Panc1 (cell line): ENCODE measurements around the gene PCDH15. TPM values are rescaled to one million over a fixed set of nuclear protein-coding genes. Genes with fewer than 3 reads are reported as not detected.

ENCODE experiments used
- ATAC-seq: fragments of 200-7000 bp; cut with Tn5 transposase; 2 replicates; pipeline ENCODE4 v1.9.1; 2020; ENCODE audit warnings: mild to moderate bottlenecking, moderate library complexity
- BruUV-seq: library from RNA; stranded (reverse); fragments of 400-500 nt; replicated peaks from 2 replicates; lab custom pipeline; 2021; lab: Mats Ljungman, UMichigan
- CTCF ChIA-PET: fragments of 300-600 bp; sonication (Branson Sonifier 250); formaldehyde crosslinking; loops from one replicate; lab custom pipeline; 2022; ENCODE audit warnings: antibody characterized with exemption; lab: Charles Lee
- POLR2A ChIA-PET: fragments of 300-600 bp; sonication (Branson Sonifier 250); formaldehyde crosslinking; loops from one replicate; lab custom pipeline; 2022; ENCODE audit warnings: antibody characterized with exemption; lab: Charles Lee
- DNase-seq: peaks from one replicate; pipeline ENCODE4 v3.0.0-alpha.2; 2010; ENCODE audit warnings: low read depth, low spot score
- H3K27ac ChIP-seq: 2 replicates; pipeline ENCODE4 v1.5.1; 2011; ENCODE audit warnings: mild to moderate bottlenecking, low read length, inconsistent platforms
- H3K27me3 ChIP-seq: fragments of 200-500 bp; sonication (Bioruptor generic); 2 replicates; pipeline ENCODE4 v1.6.0; 2014; ENCODE audit warnings: low read length, inconsistent platforms; ENCODE audit not compliant: control insufficient read depth, insufficient read depth
- H3K36me3 ChIP-seq: fragments of 200-500 bp; sonication (Bioruptor generic); 2 replicates; pipeline ENCODE4 v1.5.1; 2014; ENCODE audit warnings: inconsistent platforms, mild to moderate bottlenecking, low read length, moderate library complexity; ENCODE audit not compliant: control insufficient read depth, insufficient read depth
- H3K4me1 ChIP-seq: 2 replicates; pipeline ENCODE4 v1.5.1; 2011; ENCODE audit warnings: inconsistent platforms, mild to moderate bottlenecking, low read length, moderate library complexity; ENCODE audit not compliant: control insufficient read depth, insufficient read depth
- H3K4me3 ChIP-seq, 2 experiments: 2 replicates each; pipeline ENCODE4 v1.5.1; 2011 to 2012; ENCODE audit warnings: low read depth in 2 of 2, low read length in 2 of 2, mild to moderate bottlenecking in 2 of 2, inconsistent platforms in 1 of 2, moderate library complexity in 1 of 2
- H3K9me3 ChIP-seq: fragments of 200-500 bp; sonication (Bioruptor generic); 2 replicates; pipeline ENCODE4 v1.5.1; 2014; ENCODE audit warnings: low read depth, mild to moderate bottlenecking, inconsistent platforms, low read length, moderate library complexity; ENCODE audit not compliant: control insufficient read depth, insufficient read depth
- POLR2AphosphoS5 ChIP-seq: IDR thresholded peaks from 2 replicates; pipeline ENCODE4 v1.6.1; 2012; ENCODE audit warnings: mild to moderate bottlenecking, low read depth, low read length, moderate library complexity
- SIN3A ChIP-seq: IDR thresholded peaks from 2 replicates; pipeline ENCODE4 v1.6.1; 2012; ENCODE audit warnings: low read depth, mild to moderate bottlenecking, low read length, moderate library complexity, borderline replicate concordance; ENCODE audit not compliant: insufficient read depth
- TCF7L2 ChIP-seq: IDR thresholded peaks from 2 replicates; pipeline ENCODE4 v1.6.1; 2011; ENCODE audit warnings: mild to moderate bottlenecking, low read depth, low read length, inconsistent platforms
- in situ Hi-C: cut with HindIII; loops from 2 replicates; pipeline ENCODE4 v1.10.0; 2016; ENCODE audit warnings: low sequenced_read_pairs, low pct_unique_long_range_greater_than_20kb
- intact Hi-C: fragments of 100-400 bp; cut with micrococcal nuclease; formaldehyde crosslinking; loops from one replicate; pipeline ENCODE4 v1.10.0; 2022; ENCODE audit not compliant: unreplicated experiment
- total RNA-seq: library from RNA; stranded (reverse); gene quantifications from one replicate; pipeline ENCODE4 v1.2.1, GENCODE V29; 2021; ENCODE audit not compliant: unreplicated experiment
- TF ChIP-seq, protein P1 (sequence below), 2 experiments: IDR thresholded peaks; 2 replicates each; pipeline ENCODE4 v1.6.1; 2011 to 2012; ENCODE audit warnings: low read depth in 2 of 2, control low read depth in 1 of 2, low read length in 1 of 2, mild to moderate bottlenecking in 1 of 2, moderate library complexity in 1 of 2; ENCODE audit not compliant: insufficient read depth in 1 of 2
- TF ChIP-seq, protein P2 (sequence below): fragments of 450-650 bp; IDR thresholded peaks from 2 replicates; pipeline ENCODE4 v1.5.1; 2017; ENCODE audit warnings: mild to moderate bottlenecking

Gene PCDH15
- total RNA-seq, 1 experiment from 2014 or later, result 0.18 TPM

DNA sequence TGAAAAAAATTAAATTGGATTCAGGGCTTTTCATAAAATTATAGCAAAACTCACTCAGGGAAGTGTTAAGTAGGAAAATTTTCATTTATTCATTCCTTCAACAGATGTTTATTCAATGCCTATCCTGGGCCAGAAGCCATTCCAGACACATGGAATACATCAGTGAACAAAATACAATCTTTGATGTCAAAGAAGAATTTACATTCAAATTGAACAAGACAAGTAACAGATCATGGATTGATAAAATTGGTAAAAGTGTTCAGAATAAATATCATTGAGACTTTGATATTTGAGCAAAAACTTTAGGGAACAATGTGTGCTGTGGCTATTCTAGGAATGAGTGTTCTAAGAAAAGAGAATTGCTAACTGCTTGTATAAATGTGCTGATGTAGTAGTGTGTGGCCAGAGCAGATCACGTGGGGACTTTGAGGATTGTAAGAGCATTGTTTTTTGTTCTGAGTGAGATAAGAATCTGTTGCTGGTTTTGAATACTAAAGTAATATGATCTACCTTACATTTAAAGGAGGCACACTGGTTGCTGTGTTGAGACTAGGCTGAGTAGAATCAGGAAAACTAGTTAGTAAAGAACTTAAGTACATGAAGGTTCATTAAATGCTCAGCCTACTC, 957.2 kb downstream of the PCDH15 start:
- ChIA-PET CTCF (no interaction called here), POLR2A (no interaction called here)
- no peak for TF ChIP-seq POLR2AphosphoS5
- TF ChIP-seq SIN3A, result no peak
- no peak for TF ChIP-seq TCF7L2
- TF ChIP-seq, protein P1, sequence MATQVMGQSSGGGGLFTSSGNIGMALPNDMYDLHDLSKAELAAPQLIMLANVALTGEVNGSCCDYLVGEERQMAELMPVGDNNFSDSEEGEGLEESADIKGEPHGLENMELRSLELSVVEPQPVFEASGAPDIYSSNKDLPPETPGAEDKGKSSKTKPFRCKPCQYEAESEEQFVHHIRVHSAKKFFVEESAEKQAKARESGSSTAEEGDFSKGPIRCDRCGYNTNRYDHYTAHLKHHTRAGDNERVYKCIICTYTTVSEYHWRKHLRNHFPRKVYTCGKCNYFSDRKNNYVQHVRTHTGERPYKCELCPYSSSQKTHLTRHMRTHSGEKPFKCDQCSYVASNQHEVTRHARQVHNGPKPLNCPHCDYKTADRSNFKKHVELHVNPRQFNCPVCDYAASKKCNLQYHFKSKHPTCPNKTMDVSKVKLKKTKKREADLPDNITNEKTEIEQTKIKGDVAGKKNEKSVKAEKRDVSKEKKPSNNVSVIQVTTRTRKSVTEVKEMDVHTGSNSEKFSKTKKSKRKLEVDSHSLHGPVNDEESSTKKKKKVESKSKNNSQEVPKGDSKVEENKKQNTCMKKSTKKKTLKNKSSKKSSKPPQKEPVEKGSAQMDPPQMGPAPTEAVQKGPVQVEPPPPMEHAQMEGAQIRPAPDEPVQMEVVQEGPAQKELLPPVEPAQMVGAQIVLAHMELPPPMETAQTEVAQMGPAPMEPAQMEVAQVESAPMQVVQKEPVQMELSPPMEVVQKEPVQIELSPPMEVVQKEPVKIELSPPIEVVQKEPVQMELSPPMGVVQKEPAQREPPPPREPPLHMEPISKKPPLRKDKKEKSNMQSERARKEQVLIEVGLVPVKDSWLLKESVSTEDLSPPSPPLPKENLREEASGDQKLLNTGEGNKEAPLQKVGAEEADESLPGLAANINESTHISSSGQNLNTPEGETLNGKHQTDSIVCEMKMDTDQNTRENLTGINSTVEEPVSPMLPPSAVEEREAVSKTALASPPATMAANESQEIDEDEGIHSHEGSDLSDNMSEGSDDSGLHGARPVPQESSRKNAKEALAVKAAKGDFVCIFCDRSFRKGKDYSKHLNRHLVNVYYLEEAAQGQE (IDR thresholded peaks at IDR 0.05; ENCODE audit: insufficient read depth in 1 of 2, low read depth in 2 of 2, low read length in 1 of 2), result no peak
- TF ChIP-seq, protein P2, sequence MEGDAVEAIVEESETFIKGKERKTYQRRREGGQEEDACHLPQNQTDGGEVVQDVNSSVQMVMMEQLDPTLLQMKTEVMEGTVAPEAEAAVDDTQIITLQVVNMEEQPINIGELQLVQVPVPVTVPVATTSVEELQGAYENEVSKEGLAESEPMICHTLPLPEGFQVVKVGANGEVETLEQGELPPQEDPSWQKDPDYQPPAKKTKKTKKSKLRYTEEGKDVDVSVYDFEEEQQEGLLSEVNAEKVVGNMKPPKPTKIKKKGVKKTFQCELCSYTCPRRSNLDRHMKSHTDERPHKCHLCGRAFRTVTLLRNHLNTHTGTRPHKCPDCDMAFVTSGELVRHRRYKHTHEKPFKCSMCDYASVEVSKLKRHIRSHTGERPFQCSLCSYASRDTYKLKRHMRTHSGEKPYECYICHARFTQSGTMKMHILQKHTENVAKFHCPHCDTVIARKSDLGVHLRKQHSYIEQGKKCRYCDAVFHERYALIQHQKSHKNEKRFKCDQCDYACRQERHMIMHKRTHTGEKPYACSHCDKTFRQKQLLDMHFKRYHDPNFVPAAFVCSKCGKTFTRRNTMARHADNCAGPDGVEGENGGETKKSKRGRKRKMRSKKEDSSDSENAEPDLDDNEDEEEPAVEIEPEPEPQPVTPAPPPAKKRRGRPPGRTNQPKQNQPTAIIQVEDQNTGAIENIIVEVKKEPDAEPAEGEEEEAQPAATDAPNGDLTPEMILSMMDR, result no peak
- H3K4me1 ChIP-seq, result no peaks in the 10 kb centered on the region
- ATAC-seq, result no peak
- no peaks in the 10 kb centered on the region for H3K36me3 ChIP-seq
- no peaks in the 10 kb centered on the region for H3K27me3 ChIP-seq
- no peak for DNase-seq
- intact Hi-C loops (no loop called here), in situ Hi-C loops (no loop called here)
- H3K9me3 ChIP-seq, result no peaks in the 10 kb centered on the region
- no TSS peak for BruUV-seq
- no peak overlapping the region for H3K4me3 ChIP-seq
- no peak overlapping the region for H3K27ac ChIP-seq

DNA sequence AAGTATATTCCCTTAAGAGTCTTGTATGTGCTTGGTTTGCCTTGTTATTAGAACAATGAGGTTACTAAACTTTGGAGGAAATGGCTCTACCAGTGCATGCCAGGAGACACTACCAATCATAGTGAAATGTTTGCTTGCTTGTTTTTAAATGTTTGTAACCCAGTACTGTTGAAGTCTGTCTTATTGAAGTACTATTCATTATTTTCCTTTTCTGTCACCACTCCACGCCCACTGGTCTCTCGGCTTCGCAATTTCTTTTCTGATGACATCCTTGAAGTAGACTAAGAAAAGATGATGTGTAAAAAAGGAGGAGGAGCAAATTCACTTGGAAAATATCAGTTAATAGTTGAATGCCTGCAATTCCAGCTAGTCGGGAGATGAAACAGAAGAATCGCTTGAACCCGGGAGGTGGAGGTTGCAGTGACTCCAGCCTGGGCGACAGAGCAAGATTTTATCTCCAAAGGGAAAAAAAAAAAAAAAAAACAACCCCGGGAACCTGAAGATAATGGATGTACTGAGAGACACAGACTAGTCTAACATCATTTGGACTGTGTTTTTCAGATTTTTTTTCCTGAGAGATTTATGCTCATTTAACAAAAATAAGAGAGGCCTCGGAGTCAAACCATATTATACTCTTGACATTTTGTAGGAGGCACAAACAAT, 959.4 kb downstream of the PCDH15 start:
- CTCF ChIA-PET, result no interaction called here
- POLR2A ChIA-PET, result no interaction called here
- H3K4me1 ChIP-seq, result no peaks in the 10 kb centered on the region
- DNase-seq (no peak), ATAC-seq (no peak)
- TF ChIP-seq POLR2AphosphoS5 (no peak), TCF7L2 (no peak)
- no peaks in the 10 kb centered on the region for H3K27me3 ChIP-seq
- in situ Hi-C loops, result no loop called here
- BruUV-seq, result no TSS peak
- H3K36me3 ChIP-seq, result no peaks in the 10 kb centered on the region
- no peak overlapping the region for H3K4me3 ChIP-seq
- no peaks in the 10 kb centered on the region for H3K9me3 ChIP-seq
- H3K27ac ChIP-seq, result no peak overlapping the region
- intact Hi-C loops, result no loop called here

DNA sequence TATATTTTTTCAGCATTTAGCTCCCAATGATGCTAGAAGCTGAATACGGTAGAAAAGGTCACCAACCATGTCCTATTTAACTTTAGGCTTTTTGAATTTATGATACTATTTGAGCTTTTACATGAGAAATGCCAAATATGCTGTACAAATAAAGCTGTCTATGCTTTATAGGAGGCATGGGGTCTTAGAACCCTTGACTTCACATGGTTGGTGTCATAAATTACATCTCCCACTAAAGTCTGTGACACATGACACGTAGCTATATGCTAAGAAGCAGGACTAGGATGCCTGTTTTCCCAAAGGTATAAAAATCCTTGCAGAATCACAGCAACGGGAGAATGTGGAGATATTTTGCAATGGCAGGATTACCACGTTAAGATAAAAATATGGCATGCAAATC, 960.4 kb downstream of the PCDH15 start:
- BruUV-seq, result no TSS peak
- no peak overlapping the region for H3K27ac ChIP-seq
- H3K4me1 ChIP-seq, result no peaks in the 10 kb centered on the region
- H3K36me3 ChIP-seq, result no peaks in the 10 kb centered on the region
- DNase-seq (no peak), ATAC-seq (no peak)
- ChIA-PET POLR2A (no interaction called here), CTCF (no interaction called here)
- TF ChIP-seq POLR2AphosphoS5, result no peak
- H3K4me3 ChIP-seq, result no peak overlapping the region
- intact Hi-C loops, result no loop called here
- in situ Hi-C loops, result no loop called here
- no peaks in the 10 kb centered on the region for H3K27me3 ChIP-seq
- H3K9me3 ChIP-seq, result no peaks in the 10 kb centered on the region
